ENCODE results near the gene RPL37A.
A peak's percentile ranks its signal among the peaks of the same experiment; 100 is the strongest.

RPL37A gene

DNA sequence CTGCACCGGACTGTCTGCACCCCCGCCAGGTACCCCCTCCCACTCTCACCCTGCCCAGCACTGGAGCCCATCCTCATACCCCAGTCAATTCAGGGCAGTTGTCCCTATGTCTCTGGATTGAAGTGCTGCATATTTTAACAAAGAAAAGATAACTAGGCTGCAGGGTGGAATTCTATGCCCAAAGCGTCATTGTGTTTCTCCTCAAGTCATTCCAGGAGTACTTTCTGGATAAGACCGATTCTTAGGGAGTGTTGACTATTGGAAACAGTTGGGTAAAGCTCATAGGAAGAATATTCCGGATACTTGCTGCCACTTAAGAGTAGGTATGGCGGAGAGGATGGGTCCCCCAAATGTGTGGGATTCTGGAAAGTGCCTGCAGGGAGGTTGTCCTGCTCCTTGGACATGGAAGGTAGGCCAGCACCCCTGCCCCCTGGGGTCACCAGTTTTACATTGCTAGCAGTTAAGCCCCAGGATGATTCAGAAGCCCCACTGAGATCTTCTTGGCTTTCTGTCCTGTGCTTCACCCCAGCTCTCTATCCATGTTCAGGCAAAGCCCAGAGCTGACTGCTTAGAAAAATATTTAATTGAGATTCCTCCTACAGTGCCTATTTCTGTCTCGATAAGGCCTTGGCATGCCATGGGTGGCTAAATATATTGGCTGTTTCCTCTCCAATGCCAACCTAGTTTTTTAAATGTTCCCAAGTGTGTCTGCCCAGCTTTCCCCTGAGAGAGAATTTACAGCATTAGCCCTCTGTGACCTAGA is 48.2 kb downstream of the RPL37A start:
- DNase-seq (ENCODE audit: low read depth, low spot score), result peak; percentile 46

DNA sequence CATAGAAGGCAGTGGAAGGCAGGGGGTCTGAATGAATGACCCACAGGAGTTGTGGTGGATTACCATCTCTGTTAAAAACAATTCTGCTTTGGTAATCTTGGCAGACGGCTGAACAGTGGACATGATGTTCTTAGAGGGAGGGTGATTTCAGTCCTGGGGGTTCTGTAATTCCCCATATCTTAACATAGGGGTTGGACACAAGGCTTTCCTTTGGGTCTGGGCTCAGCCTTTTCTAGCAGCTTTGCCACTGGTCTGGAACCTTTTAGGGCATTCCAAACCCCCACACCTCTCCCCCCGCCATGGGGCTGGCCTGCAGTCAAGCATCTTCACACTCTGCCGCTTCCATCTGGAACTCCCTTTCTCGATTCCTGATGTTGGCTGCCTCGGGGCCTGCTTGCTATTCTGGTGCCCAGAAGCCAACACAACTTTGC is 50.3 kb downstream of the RPL37A start:
- DNase-seq (ENCODE audit: low read depth, low spot score), result peak; percentile 61

- no peak for DNase-seq (ENCODE audit: low read depth, low spot score)
Measured at GRCh38 chr2:216549926-216550690, 51.5 kb downstream of the RPL37A start.

- DNase-seq (ENCODE audit: low read depth, low spot score), result no peak
Measured at GRCh38 chr2:216551234-216552068, 52.8 kb downstream of the RPL37A start.

- peak; percentile 53 for DNase-seq (ENCODE audit: low read depth, low spot score)
Measured at GRCh38 chr2:216553093-216553478, 54.4 kb downstream of the RPL37A start.
